ENCODE data around the gene TMEM176B.

DNA sequence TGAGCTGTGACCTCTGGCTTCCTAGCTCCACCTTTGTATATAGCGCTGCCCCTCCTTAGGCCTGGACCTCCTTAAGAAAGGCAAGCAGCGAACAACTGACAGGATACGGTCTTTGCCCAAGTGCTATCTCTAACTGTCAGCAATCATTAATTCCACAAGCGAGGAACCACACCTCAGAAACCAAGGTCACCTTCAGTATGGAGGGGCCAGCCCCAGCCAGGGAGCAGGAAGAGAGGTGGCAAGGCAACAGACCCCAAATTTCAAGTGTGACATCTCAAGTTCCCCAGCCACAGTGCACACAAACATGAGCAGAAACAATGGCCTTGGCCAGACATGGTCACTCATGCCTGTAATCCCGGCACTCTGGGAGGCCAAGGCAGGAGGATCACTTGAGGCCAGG lies 47.4 kb upstream of the TMEM176B start:
- TF ChIP-seq EZH2 (IDR thresholded peaks at IDR 0.05) (no peak), POLR2AphosphoS5 (IDR thresholded peaks at IDR 0.05; ENCODE audit: borderline replicate concordance, low read depth, low read length) (no peak)
